Adrenal gland (tissue), 12 donors: Measurements from ENCODE around the gene ADCY1. TPM values are rescaled to one million over a fixed set of nuclear protein-coding genes. Genes with fewer than 3 reads are reported as not detected.

Experiments
- DNase-seq, 7 donors: peaks; one replicate each; pipeline ENCODE4 v3.0.0-alpha.2; 2019 to 2020
- H3K27ac ChIP-seq, 5 donors: fragments of 200-600 bp; sonication (generic) in 4 of 5; 1 replicate in 3 of 5; 2 replicates in 2 of 5; pipeline versions ENCODE4 v1.5.1 to v1.8.0; 2016 to 2020; ENCODE audit warnings: mild to moderate bottlenecking in 1 of 5
- H3K27me3 ChIP-seq: fragments of 200-600 bp; 2 replicates; pipeline ENCODE4 v1.8.0; 2021
- H3K36me3 ChIP-seq, 2 donors: fragments of 200-600 bp; replicated peaks in 1 of 2; 1 replicate in 1 of 2; 2 replicates in 1 of 2; pipeline versions ENCODE4 v1.5.1 to v1.8.0; 2018 to 2022
- H3K4me1 ChIP-seq, 2 donors: fragments of 200-600 bp; replicated peaks in 1 of 2; 1 replicate in 1 of 2; 2 replicates in 1 of 2; pipeline versions ENCODE4 v1.5.1 to v1.8.0; 2018 to 2021
- H3K4me3 ChIP-seq, 4 donors: fragments of 200-600 bp; sonication (generic) in 3 of 4; one replicate each; pipeline ENCODE4 v1.5.1; 2016 to 2018
- H3K9me3 ChIP-seq, 3 donors: fragments of 200-600 bp; sonication (generic) in 1 of 3; replicated peaks in 1 of 3; 1 replicate in 2 of 3; 2 replicates in 1 of 3; pipeline versions ENCODE4 v1.5.1 to v1.8.0; 2016 to 2021
- CTCF ChIP-seq, 6 experiments: fragments of 450-650 bp in 4 of 6; fragments of 200-600 bp in 2 of 6; sonication (generic) in 1 of 6; IDR thresholded peaks; 1 replicate in 5 of 6; 2 replicates in 1 of 6; pipeline versions ENCODE4 v1.5.1 to v1.8.0; 2016 to 2021; ENCODE audit warnings: antibody characterized with exemption in 6 of 6, mild to moderate bottlenecking in 2 of 6, moderate library complexity in 1 of 6
- POLR2A ChIP-seq, 2 donors: fragments of 450-650 bp; IDR thresholded peaks; one replicate each; pipeline ENCODE4 v1.6.1; 2017; ENCODE audit warnings: antibody characterized with exemption in 2 of 2, mild to moderate bottlenecking in 2 of 2, moderate library complexity in 1 of 2
- WGBS, 4 donors: extraction: QIAGEN DNeasy Blood & Tissue Kit in 2 of 4; methylation state at CpG; one replicate each; pipeline versions ENCODE4 v1.1.5 to v1.1.7; 2013 to 2017; 5-methylcytosine and 5-hydroxymethylcytosine counted together
- intact Hi-C, 2 donors: fragments of 100-400 bp; cut with DNase I; formaldehyde crosslinking; loops; one replicate each; pipeline versions ENCODE4 v1.14.1 to v1.15.0; 2022 to 2023
- polyA plus RNA-seq, 3 donors: library from polyadenylated mRNA; stranded (reverse); fragments of 200-250 nt in 2 of 3; fragments of 350-450 nt in 1 of 3; fragmentation: Illumina TruSeq in 1 of 3; extraction: RNeasy Lipid Tissue Mini Kit (QIAGEN cat#74804) in 1 of 3; gene quantifications; one replicate each; pipeline ENCODE4 v1.2.3, GENCODE V29; 2013 to 2014
- total RNA-seq, 9 donors: library from RNA; depleted of rRNA in 4 of 9; stranded (reverse); fragments of >200 nt in 4 of 9; fragments of 120-200 nt in 1 of 9; fragmentation: NEBNext Ultra II Directional in 1 of 9; extraction: Animal tissue kit (Norgen Biotek cat#: 25700) in 1 of 9; gene quantifications; one replicate each; pipeline versions ENCODE4 v1.1.0 to v1.2.4, GENCODE V29; 2013 to 2023
- donor health status: healthy with polysubstance abuse.
- donor health status: Bipolar disorder and iron deficiency.
- donor health status: DM: yes; HTN: yes; CAD: no.
- donor health status: DM: no; HTN: no; CAD: no.
- donor health status: DM: no; HTN: no; CAD: no.
- donor health status: DM: yes; HTN: yes; CAD: no.

Gene ADCY1
- total and polyA plus RNA-seq, 12 donors: 0.88 to 9.5 (median 4.2) TPM

GRCh38 chr7:45654341-45654740 lies 80.2 kb downstream of the ADCY1 start:
- no peak for DNase-seq
- Histone ChIP-seq H3K9me3 (no peaks in the 10 kb centered on the region), H3K27ac (no peak overlapping the region), H3K36me3 (no peaks in the 10 kb centered on the region), H3K4me1 (no peaks in the 10 kb centered on the region), H3K27me3 (no peaks in the 10 kb centered on the region), H3K4me3 (no peak overlapping the region)
- TF ChIP-seq POLR2A (IDR thresholded peaks at IDR 0.05): no peak
- TF ChIP-seq CTCF (IDR thresholded peaks at IDR 0.05): no peak
- intact Hi-C loops: loop anchor here in 1 of 2 donors (10.0 kb wide), 1 partner anchor 500 kb away; the partner anchor contains the start of gene RAMP3
- 90 to 97% (median 95%) methylated on average over 5 of the region's 5 CpGs for WGBS, 4 donors

GRCh38 chr7:45655539-45655938 lies 81.4 kb downstream of the ADCY1 start:
- Histone ChIP-seq H3K4me3 (no peak overlapping the region), H3K27ac (no peak overlapping the region), H3K9me3 (no peaks in the 10 kb centered on the region), H3K36me3 (no peaks in the 10 kb centered on the region), H3K4me1 (no peaks in the 10 kb centered on the region), H3K27me3 (no peaks in the 10 kb centered on the region)
- TF ChIP-seq POLR2A (IDR thresholded peaks at IDR 0.05) (no peak), CTCF (IDR thresholded peaks at IDR 0.05) (no peak)
- DNase-seq: no peak
- 88 to 92% (median 90%) methylated on average over 10 of the region's 10 CpGs for WGBS, 4 donors
- intact Hi-C loops: loop anchor here in 1 of 2 donors (10.0 kb wide), 1 partner anchor 501 kb away; the partner anchor contains the start of gene RAMP3

- no peak overlapping the region for H3K4me3 ChIP-seq
- no peaks in the 10 kb centered on the region for H3K9me3 ChIP-seq
- no peak overlapping the region for H3K27ac ChIP-seq
- TF ChIP-seq CTCF (IDR thresholded peaks at IDR 0.05): no peak
- no peak for TF ChIP-seq POLR2A (IDR thresholded peaks at IDR 0.05)
- peak in 1 of 7 donors; percentile 35 for DNase-seq
- no peaks in the 10 kb centered on the region for H3K27me3 ChIP-seq
- WGBS, 4 donors: 85 to 94% (median 92%) methylated on average over 2 of the region's 2 CpGs
- H3K36me3 ChIP-seq: no peaks in the 10 kb centered on the region
- intact Hi-C loops: loop anchor here in 1 of 2 donors (10.0 kb wide), 1 partner anchor 502 kb away; the partner anchor contains the start of gene RAMP3
- H3K4me1 ChIP-seq: no peaks in the 10 kb centered on the region
Observed at GRCh38 chr7:45656431-45656830, 82.3 kb downstream of the ADCY1 start.

GRCh38 chr7:45657136-45657889 lies 83.1 kb downstream of the ADCY1 start:
- Histone ChIP-seq H3K9me3 (no peaks in the 10 kb centered on the region), H3K4me3 (no peak overlapping the region), H3K27me3 (no peaks in the 10 kb centered on the region), H3K27ac (no peak overlapping the region), H3K36me3 (no peaks in the 10 kb centered on the region), H3K4me1 (no peaks in the 10 kb centered on the region)
- DNase-seq: peak in 1 of 7 donors; percentile 40
- intact Hi-C loops: loop anchor here in 1 of 2 donors (10.0 kb wide), 1 partner anchor 503 kb away; the partner anchor contains the start of gene RAMP3
- WGBS, 4 donors: 89 to 93% (median 91%) methylated on average over 2 to 11 of the region's 11 CpGs
- TF ChIP-seq CTCF (IDR thresholded peaks at IDR 0.05): no peak
- no peak for TF ChIP-seq POLR2A (IDR thresholded peaks at IDR 0.05)
